GM04503 (cell line): ENCODE measurements around the gene PEX7.
"Not testable (repeated sequence)": the region's sequence is repeated elsewhere in the genome, so short reads cannot be mapped to it uniquely, and the experiment has no call there.

Source experiments
- DNase-seq: peaks from one replicate; pipeline ENCODE4 v3.0.0-alpha.2; 2012; ENCODE audit warnings: low read depth

The PEX7 gene, protein sequence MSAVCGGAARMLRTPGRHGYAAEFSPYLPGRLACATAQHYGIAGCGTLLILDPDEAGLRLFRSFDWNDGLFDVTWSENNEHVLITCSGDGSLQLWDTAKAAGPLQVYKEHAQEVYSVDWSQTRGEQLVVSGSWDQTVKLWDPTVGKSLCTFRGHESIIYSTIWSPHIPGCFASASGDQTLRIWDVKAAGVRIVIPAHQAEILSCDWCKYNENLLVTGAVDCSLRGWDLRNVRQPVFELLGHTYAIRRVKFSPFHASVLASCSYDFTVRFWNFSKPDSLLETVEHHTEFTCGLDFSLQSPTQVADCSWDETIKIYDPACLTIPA

DNA sequence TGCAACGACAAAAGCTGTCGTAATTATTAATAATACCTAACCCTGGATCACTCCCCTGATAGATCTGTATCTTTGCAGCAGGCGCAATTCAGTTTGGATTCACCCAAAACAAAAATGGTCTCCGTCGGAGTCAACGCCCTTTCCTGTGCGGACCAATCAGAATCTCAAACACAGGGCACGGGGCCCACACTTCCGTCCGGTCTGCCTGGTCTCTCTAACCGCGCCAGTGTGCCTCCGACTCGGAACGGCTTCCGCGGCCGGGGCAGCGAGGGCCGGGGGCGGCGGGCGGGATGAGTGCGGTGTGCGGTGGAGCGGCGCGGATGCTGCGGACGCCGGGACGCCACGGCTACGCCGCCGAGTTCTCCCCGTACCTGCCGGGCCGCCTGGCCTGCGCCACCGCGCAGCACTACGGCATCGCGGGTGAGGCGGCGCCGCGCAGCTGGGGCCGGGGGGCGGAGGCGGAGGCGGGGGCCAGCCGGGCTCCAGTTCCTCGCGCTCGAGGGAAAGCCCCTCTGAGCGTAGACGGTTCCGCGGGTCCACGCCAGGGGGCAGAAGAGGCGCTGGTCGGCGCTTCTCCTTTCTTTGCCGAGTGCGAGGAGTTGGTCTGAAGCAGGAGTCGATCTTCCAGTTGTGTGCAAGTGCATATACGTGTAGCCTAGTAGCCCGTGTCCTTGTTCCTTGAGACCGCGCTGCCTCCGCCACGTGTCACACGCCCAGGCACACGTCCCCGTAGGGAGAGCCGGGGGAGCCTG, at the start of gene PEX7:
Gene PEX7, plus strand, starts transcription at position 217 of the 752 bp plus-strand sequence. Its CDS starts 74 bp downstream, at position 291.
- peak; percentile 72 for DNase-seq

DNA sequence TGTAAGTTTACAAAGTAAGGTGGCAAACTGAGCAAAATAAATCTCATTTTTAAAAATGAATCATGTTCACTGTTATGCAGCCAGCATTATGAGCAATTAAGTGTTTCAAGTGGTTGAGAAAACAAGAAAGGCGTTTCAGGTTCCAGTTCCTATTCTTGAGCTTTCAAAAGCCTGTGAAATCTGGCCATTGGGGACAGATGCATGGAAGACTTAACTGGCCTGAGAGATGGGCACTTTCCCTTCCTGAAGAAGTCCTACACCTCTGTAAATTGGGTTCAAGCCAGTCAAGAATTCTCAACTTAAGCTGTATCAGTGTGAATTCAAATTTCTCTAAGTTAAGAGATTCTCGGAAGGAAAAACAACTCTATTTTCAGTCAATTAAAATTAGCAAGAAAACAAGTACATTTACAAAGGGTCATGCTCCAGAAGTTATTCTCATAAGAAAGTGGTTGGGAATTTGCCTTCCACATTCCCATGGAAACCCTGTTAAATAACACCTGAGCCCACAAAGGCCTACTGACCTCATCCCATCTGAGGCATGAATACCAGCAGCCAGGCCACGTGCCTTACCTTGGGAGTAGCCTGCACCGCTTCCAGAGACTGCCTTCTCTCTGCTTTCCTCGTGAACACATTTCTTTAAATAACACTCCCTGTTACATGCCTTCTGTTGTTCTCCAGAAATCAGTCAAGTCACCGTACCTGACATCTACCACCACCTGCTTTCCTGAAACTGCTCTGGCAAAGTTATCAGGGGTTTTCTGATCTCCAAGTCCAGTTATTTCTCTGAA, 49.5 kb upstream of the PEX7 start:
- DNase-seq = no peak

DNA sequence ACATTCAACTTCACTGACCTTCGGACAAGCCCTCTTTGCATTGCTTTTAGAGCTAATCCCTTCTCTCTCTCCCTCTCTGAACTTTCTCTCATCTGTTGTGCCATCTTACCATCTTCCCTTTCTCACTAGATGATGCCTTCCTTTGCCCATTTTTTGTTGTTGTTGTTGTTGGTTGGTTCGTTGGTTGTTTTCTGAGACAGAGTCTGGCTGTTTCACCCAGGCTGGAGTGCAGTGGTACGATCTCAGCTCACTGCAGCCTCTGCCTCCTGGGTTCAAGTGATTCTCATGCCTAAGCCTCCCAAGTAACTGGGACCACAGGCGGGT, 49.0 kb upstream of the PEX7 start:
- no peak for DNase-seq

DNA sequence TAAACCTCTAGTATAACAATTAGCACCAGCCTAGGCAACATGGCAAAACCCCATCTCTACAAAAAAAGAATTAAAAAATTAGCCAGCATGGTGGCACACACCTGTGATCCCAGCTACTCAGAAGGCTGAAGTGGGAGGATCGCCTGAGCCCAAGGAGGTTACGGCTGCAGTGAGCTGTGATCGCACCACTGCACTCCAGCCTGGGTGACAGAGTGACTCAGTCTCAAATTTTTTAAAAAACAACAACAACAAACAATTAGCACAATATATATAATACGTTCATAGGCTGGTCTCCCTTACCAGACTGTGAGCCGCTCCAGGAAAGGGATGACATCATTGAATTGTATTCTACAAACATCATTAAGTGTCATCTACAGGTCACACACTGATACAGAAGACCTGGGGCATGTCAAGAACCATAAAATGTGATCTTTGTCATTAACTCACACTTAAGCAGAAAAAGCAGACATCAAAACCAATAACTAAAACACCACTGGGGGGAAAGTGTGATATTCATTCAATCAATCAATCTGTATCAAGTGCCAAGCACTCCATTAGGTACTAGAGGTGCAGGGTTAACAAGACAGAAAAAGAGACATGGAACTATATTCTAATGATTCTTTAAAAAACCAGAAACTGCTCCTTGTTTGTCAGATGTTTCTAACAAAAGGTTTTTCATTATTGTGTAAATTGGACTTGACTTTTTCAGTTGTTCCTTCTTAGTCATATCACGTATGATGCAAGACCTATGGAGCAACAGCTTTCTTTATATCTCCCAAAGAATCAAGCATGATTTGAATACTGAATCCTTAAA, 48.0 kb upstream of the PEX7 start:
- DNase-seq = peak; percentile 47

DNA sequence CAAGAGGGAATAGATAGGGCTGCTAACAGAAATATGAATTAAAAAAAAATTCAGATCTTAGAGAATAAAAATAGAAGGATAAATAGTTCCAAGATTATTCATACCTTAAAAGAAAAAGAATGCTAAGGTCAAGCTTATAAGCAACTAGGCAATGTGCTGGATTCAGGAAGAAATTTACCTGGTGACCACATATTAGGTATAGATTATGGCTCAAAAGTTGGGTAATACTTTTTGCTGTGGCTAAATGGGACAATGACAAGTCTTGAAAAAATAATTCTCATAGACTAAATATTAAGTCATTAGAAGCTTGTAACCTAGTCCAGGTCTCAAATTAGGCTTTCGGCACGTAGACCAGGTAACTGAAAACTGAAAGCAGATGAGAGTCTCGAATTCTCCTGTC, 47.3 kb upstream of the PEX7 start:
- DNase-seq = no peak

DNA sequence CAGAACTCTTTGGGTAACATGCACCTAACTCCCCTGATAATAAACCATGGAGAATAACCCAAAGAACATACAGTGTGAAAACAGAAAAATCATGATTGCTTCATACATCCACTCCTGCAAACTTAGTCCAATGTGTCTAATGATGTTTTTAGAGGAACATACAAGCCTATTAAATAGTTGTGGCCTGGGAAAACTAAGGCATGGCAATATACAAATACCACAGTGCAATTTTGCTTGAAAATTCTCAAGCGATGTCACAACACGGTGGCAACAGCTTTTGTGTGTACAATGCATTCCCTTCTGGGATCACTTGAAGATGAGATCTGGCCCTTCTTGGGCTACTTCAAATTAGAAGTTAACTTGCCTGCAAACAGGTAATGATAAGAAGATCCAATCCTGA, 46.8 kb upstream of the PEX7 start:
- DNase-seq = peak; percentile 55

DNA sequence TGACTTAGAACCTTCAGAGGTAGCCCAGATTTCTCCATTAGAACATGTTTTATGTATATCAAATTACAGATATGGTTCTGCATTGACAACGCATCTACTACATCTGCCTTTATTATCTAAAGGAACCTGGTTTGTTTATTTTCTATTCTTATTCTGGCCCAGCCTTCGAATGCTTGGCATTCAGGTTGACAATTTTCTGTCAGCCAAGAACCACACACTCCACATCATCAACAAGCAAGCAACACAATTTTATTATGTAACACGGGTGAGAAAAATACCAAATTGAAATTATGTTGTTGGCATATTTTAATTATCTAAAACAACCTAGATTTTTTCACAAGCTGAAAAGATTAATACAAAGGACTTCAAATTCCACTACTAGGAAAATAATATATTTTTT, 44.7 kb upstream of the PEX7 start:
- DNase-seq = no peak

DNA sequence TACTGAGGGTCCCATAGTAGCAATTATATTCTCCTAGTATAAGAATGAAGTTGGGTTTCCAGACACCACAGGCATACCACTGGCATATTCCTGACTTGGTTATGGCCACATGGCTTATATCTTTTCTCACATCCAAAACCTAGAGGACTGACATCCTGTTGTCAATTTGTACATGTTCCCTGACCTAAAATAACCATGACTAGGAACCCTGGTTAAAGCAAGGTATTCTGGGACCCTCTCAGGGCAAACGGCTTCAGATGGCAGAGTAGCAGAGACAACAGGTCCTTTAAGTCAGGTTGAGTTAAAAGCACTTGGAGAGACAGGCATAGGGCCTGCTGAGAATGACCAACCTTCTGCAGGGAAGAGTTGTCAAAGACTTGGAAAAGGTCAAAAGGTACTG, 42.7 kb upstream of the PEX7 start:
- no peak for DNase-seq

DNA sequence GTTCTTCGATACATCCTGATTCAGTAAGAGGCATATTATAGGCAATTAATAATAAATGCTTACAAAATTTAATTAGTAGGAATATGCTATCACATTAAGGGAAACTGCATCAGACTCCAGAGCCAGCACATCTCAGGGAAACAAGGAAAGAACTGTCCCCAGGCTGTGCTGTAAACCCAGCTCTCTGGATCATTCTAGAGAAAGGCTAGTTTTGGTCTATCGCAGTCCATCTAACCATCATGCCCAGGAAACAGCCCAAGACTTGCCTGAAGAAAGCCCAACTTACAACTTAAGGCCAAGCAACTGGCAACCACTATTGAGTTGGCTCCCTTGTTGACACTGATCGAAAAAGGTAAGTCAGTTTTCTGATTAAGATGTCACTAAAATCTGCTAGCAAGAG, 41.4 kb upstream of the PEX7 start:
- DNase-seq = no peak

DNA sequence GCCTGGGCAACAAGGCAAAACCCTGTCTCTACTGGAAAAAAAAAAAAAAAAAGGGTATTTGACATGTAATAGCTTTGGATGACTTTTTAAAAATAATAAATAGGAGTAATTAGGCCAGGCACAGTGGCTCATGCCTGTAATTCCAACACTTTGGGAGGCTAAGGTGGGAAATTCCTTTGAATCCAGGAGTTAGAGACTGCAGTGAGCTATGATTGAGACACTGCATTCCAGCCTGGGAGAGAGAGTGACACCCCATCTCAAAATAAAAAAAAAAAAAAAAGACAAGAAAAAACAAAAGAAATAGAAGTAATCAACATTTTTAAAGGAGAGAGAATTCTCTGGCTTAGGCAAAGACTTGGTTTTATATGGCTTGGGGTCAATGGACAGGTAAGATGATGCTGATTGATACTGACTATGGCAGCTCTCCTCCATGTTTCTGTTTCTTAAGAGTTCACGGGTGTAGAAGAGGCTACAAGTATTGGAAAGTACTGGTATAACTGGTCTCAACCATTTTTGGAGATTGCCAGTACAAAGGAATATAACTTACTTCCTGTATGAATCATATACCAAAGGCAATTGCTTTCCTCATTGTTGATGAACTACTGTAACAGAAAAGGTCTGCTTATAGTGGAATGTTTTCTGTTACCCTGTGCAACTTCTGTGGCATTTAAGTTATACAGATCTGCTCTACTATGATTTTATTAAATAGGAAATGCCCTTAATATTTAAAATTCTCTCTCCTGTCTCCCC, 40.2 kb upstream of the PEX7 start:
- DNase-seq = no peak

DNA sequence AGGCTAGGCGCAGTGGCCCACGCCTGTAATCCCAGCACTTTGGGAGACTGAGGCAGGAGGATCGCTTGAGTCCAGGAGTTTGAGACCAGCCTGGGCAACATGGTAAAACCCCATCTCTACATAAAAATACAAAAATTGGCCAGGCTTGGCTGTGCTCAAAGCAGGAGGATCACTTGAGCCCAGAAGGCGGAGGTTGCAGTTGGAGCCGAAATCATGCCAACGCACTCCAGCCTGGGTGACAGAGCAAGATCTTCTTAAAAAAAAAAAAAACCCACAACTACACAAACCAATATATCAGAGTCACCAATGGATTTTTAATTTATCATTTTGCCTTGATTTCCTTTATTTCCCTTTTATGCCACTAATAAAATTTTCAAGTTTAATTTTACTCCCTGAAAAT, 39.4 kb upstream of the PEX7 start:
- no peak for DNase-seq

DNA sequence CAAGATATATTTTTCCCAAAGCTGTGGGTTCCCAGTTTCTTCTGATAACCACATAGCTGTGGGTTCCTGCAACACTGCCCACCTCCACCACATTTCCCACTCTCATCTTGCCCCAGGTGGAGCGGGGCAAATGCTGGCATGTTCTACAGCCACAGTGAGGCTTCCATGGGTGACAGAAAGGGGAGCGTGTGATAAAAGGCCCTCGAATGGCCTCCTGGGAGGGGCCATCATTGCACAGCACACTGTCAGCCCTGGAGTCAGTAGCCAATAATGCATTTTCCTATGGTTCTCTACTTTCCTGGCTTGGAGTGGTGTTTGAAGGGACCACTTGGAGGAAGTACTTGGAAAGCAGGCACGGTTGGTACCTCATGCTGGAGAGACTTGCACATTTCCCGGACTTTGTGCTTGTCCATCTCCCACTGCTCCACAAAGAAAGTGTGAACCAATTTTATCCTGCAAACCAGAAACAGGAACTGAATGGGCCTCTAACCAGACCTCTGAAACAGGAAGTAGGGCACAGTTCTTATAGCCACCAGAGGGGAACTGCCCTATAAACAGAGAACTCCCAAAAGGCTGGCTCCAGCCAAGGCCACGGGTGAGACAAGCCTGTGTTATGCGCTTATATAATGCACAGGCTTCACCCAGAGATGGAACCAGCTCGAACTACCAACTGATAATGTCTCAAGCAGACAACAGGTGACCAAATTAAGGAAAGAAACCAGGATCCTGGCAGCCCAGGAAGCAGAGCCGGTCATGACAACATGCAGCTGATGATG, 38.7 kb upstream of the PEX7 start:
- no peak for DNase-seq

DNA sequence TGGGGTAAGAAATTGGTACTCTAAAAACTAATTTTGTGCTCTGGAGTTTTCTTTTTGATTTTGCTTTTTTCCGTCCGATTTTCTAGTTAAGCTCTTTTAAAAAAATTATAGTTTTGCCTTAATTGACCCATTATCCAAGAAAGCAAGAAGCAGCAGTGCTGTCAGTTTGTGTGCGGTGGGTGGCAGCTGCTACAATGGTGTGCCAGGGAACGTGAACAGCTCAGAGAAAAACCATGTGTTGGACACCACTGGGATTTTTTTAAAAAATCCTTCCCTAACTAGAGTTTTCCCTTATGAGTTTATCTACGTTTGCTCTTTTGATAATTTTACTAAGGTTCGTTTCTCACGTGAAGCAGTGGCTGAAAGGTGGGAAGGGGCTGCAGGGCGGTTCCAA, 38.1 kb upstream of the PEX7 start:
- no peak for DNase-seq

DNA sequence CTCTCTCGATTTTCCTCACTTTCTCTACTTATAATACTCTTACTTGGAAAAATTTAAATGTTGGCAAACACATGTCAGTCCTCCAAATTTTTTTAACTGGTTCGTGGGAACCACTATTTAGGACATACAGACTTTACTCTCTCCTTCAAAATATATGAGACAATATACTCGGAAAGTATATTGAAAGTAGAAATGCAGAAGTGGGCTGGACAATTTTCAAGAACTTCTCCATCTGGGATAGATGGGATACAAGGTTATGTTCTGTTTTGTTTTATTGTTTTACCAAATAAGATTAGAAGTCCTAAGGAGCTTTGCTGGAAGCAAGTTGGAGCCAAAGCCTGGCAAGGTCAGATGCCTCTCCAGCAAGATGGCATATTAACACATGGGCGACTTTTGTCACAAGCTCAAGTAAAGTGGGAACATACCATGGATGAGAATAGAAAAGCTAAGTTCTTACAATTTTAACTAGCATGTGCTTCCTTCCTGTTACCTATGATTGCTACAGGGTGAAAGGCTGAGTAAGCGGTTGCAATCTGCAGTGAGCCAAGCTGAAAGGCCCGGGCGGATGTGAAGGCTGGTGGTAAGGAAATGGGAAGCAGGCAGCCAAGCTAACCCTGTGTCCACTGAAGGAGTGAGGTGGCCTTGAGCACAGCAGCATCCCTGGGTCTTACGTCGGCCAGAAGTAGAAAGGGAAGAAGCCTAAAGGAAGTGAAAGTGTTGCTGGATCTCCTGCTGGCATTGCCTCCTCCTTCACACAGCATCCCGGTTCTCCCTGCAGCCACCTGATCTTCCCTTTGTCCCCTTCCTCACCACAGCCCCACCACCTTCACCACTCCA, 37.3 kb upstream of the PEX7 start:
- DNase-seq = no peak

DNA sequence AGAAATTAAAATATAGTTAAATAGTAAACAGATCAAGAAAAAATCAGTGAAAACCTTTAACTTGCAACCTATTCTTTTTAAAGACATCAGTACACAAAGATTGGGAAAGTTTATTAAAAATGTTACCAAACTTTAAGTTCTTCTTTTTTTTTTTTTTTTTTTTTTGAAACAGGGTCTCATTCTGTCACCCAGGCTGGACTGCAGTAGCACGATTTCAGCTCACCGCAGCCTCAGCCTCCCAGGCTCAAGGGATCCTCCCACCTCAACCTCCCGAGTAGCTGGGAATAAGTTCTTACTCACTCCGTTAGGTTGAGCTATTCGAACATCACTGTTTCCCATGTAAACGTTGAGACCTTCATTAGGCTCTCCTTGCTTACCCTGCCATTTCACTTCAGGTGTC, 35.7 kb upstream of the PEX7 start:
- no peak for DNase-seq

DNA sequence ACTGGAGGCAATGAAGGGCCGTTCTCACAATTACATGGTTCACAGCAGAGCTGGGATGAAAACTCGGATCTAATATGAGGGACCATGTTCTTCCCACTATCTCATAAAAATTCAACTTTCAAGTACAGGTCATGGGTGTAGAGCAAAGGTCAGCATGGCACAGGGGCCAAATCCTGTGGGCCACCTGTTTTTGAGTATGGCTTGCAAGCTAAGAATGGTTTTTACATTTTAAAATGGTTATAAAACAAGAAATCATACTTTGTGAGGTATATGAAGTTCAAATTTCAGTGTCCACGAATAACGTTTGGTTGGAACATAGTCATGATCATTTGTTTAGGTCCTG, 34.7 kb upstream of the PEX7 start:
- no peak for DNase-seq

DNA sequence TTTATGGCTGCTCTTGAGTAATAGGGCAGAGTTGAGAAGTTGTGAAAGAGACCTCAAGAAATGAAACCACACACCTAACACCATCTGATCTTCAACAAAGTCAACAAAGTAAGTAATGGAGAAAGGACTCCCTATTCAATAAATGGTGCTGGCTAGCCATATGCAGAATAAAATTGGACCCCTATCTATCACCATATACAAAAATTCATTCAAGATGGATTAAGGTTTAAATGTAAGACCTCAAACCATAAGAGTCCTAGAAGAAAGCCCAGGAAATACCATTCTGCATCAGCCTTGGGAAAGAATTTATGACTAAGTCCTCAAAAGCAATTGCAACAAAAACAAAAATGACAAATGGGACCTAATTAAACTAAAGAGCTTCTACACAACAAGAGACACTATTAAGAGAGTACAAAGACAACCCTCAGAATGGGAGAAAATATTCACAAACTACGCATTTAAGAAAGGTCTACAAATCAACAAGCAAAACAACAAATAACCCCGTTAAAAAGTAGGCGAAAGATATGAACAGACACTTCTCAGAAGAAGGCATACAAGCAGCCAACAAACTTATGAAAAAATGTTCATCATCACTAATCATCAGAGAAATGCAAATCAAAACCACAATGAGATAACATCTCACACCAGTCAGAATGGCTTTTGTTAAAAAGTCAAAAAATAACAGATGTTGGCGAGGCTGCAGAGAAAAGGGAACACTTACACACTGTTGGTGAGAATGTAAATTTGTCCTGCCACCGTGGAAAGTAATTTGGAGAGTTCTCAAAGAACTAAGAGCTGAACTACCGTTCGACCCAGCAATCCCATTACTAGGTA, 34.1 kb upstream of the PEX7 start:
- peak; percentile 82 for DNase-seq

DNA sequence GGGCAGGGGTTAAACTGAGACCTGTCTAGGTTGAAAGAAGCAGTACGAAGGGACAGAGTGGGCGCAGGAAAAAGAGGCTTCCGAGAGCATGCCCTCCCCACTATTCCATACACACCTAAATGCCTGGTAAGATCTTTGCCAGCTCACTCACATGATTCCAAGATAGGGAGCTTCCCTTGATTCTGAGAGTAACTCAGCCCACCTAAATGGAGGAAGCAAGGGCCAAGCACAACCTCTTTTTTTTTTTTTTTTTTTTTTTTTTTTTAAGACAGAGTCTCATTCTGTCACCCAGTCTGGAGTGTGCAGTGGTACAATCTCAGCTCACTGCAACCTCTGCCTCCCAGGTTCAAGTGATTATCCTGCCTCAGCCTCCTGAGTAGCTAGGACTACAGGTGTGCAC, 33.0 kb upstream of the PEX7 start:
- DNase-seq = not testable (repeated sequence)
